ENCODE data around the gene RHOT1.
"Not testable (repeated sequence)": the region's sequence is repeated elsewhere in the genome, so short reads cannot be mapped to it uniquely, and the experiment has no call there.

Gene RHOT1

DNA sequence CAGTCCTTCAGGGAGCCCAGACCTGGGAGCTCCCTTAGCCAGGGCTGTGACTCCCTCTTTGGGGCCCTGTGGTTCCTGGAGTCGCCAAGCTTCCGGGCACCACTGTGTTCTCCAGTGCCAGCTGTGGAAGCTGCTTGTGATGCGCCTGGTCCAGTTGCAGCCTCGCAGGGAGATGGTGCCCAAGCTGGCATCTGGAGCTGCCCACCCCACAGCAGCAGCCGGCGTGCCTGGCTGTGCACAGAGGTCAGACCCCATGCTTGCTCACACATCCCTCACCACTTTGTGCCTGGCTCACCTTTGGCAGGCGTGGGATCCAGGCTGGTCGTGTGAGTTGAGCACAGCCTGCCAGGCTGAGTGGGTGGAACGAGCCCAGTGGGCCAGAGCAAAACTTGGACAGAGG is 18.2 kb downstream of the RHOT1 start:
- no peak for DNase-seq

DNA sequence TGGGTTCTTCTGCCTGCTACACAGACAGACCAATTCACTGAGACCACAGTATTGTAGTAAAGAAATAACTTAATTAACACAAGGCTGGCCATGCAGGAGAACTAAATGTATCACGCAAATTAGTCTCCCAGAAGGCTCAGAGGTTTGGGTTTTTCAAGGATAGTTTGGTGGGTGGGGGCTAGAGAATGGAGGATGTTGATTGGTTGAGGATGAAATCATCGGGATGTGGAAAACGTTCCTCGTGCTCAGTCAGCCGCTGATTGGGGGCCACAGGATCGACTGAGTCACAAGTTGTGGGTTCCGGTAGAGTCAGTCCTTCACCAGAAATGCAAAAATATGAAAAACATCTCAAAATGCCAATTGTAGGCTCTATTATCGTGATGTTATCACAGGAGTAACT is 18.7 kb downstream of the RHOT1 start:
- DNase-seq, result no peak

DNA sequence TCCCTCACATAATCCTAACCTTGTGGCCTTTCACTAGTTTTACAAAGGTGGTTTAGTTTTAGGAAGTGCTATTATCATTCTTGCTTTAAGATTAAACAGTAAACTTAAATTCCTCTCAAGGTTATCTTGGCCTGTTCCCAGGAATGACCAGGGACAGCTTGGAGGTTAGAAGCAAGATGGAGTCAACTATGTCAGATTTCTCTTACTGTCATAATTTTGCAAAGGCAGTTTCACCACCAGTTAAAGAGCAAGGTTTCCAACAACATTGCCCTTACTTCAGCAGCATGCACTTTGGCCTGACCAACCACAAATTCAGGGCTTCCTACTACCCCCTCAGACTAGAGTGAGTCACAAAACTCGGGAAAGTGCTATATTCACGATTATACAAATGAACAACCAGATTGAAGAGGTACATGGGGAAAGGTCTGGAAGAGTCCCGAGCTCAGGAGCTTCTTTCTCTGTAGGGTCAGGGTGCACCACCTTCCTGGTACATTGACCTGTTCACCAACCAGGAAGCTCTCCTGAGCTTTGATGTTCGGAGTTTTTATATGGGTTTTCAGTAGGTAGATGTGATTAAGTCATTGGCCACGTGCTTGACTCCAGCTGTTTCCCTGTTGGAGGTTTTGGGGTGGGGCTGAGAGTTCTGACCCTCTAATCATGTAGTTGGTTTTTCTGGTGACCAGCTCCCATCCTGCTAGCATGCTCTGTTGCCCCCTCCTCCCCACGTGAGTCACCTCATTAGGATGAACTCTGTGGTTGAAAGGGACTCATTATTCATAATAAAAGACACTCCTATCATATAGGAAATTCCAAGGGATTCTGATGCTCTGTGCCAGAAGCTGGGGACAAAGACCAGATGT is 19.4 kb downstream of the RHOT1 start:
- no peak for DNase-seq

- DNase-seq, result no peak
Observed at GRCh38 chr17:32174889-32175288, 32.6 kb downstream of the RHOT1 start.

GRCh38 chr17:32178679-32179078 is 36.4 kb downstream of the RHOT1 start:
- not testable (repeated sequence) for DNase-seq

- not testable (repeated sequence) for DNase-seq
Observed at GRCh38 chr17:32179103-32179502, 36.8 kb downstream of the RHOT1 start.

DNA sequence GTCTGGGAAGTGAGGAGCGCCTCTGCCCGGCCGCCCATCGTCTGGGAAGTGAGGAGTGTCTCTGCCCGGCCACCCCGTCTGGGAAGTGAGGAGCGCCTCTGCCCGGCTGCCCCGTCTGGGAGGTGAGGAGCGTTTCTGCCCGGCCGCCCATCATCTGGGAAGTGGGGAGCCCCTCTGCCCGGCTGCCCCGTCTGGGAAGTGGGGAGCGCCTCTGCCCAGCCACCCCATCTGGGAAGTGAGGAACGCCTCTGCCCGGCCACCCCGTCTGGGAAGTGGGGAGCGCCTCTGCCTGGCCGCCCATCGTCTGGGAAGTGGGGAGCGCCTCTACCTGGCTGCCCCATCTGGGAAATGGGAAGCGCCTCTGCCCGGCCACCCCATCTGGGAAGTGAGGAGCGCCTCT is 37.2 kb downstream of the RHOT1 start:
- DNase-seq, result not testable (repeated sequence)

GRCh38 chr17:32180262-32180661 is 38.0 kb downstream of the RHOT1 start:
- DNase-seq, result not testable (repeated sequence)

GRCh38 chr17:32185875-32186274 is 43.6 kb downstream of the RHOT1 start:
- no peak for DNase-seq

- no peak for DNase-seq
Observed at GRCh38 chr17:32187271-32187670, 45.0 kb downstream of the RHOT1 start.

- DNase-seq, result no peak
Observed at GRCh38 chr17:32189343-32189742, 47.0 kb downstream of the RHOT1 start.

GRCh38 chr17:32191306-32191705 is 49.0 kb downstream of the RHOT1 start:
- no peak for DNase-seq

- DNase-seq, result no peak
Observed at GRCh38 chr17:32192379-32192778, 50.1 kb downstream of the RHOT1 start.

GRCh38 chr17:32197987-32198386 is 55.7 kb downstream of the RHOT1 start:
- DNase-seq, result no peak

DNA sequence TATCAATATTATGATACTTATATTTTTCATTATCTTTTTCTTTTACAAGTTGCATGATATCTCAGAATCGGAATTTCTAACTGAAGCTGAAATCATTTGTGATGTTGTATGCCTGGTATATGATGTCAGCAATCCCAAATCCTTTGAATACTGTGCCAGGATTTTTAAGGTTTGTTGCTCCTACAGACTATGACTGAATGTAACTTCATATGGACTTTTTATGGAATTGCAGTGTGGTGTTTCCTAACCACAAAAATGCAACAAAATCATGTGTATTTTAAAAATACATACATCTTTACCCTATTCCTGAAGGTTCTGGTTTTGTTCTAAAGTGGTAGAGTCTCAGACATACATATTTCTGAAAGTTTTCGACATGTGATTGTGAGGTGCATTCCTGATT is 64.6 kb downstream of the RHOT1 start:
- no peak for DNase-seq

- DNase-seq, result no peak
Observed at GRCh38 chr17:32208436-32208835, 66.1 kb downstream of the RHOT1 start.

DNA sequence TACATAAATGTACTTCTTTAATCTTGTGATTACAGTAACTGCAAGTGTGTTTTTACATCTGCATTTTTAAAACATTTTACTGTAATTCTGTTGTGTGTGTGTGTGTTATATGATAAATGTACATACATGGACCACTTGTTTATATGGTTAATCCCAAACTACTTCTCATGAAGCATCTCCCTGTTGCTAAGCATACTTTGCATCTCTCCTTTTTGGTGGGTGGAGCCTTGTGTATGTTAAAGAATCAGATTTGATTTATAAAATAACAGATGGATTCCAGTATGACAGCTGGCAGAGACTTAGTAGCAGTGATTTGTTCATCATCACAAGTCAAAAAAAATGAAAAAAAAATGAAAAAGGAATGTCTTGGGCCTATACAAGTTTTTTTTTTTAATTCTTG is 67.3 kb downstream of the RHOT1 start:
- DNase-seq, result no peak

DNA sequence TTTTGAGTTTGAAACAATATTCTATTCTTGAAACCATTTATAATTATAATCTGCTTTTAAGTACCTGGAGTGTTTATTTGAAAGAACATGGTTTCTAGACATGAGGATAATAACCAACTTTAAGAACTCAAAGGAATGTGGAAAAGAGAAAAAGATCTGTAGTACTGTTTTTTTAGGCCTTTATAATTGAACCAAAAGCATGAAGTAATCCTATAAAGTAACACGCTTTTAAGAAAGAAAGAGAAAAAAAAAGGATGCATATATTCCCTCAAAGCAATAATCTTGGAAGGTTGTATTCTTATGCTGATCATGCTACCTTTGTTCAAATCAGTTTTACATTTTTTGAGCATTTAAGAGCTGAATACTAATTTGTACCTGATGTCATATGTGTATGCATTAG is 69.4 kb downstream of the RHOT1 start:
- DNase-seq, result no peak

GRCh38 chr17:32215696-32216095 is 73.4 kb downstream of the RHOT1 start:
- DNase-seq, result no peak

DNA sequence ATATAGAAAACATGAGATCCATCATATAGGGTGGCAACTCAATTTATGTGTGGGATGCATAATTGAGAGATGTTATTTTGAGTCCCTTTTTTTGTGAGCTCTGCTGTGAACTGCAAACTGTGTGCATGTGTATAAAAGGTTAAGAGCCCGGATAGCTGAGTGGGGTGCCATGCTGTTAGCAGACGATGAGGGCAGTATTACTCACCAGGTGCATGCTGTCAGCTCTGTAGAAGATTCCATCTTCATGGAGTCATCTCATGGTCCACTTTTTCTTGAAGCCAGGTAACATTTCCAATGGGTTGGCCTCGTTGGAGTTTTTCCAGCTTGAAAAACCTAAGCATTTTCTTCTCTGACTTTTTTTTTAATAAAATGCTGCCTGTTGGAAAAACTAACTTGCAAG is 80.3 kb downstream of the RHOT1 start:
- DNase-seq, result no peak

DNA sequence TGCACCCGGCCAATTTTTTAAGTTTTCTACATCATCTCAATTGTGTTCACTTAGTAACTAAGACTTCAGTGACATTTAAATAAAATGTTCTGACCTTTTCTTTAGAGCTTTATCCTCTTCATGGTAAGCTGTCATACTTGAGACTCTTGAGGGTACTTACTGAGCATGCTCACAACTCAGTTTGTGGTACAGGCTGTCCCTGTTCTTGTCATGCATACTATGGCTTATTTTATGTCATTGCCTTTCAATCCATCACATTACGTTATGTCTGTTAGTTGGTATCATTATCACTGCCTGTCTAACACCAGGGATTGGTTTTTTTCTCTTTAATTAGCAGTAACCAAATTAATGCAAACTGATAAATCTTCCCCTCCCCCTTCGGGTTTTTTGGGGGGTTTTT is 81.4 kb downstream of the RHOT1 start:
- DNase-seq, result no peak

DNA sequence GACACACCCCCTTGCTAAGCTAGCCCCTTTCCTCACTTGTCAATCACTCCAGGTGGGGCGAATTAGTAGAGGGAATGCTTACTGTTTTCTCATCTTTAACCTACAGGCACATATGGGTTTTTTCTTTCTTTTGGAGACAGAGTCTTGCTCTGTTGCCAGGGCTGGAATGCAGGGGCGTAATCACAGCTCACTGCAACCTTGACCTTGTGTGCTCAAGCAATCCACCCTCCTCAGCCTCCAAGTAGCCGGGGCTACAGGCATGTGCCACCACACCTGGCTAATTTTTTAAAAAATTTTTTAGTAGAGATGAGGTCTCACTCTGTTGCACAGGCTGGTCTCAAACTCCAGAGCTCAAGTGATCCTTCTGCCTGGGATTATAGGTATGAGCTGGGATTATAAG is 84.6 kb downstream of the RHOT1 start:
- no peak for DNase-seq

DNA sequence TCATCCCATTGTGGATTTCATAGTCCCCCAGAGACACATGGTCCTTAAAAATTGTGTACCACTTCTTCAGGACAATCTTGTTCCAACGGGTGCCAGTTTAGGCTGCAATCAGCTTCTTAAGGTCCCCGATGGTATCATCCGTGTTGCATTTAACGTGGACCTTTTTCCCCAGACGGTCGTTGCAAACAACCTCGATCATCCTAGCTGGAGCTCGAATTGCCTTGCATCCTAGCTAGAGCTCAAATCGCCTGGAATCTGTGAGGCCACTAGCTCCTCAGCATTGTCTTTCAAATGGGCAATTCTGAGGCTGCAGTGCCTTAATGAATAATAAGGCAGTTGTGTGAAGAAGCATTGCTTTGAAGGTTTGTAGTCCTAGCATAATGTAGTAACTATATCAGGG is 85.6 kb downstream of the RHOT1 start:
- DNase-seq, result no peak

GRCh38 chr17:32235588-32235987 is 93.3 kb downstream of the RHOT1 start:
- DNase-seq, result no peak

DNA sequence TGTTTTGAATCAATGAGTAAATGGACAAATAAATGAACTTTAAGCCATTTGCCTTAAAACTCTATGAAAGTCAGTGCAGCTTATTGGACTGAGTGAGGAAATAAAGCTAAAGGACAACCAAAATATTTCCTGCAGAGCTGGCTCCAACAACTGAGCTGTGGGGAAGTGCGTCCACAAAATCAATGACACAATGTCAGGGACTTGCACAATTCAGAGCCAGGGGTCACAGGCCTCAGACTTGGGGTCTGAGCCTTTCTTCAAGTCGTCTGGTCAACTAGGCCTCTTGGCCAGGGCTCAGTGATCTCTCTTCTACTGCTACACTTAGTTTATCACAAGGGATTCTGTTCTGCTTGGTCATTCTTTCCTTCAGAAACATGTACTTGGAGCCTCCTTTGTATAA is 97.2 kb downstream of the RHOT1 start:
- no peak for DNase-seq
